Activated CD8-positive, alpha-beta T cell treated with anti-CD3 and anti-CD28 coated beads for 36 hours (primary cell): Measurements from ENCODE around the gene TMEM165. TPM values are rescaled to one million over a fixed set of nuclear protein-coding genes. Genes with fewer than 3 reads are reported as not detected.

Source experiments
- ATAC-seq: fragments of 200-7000 bp; cut with Tn5 transposase; one replicate; pipeline ENCODE4 v1.10.0; 2021; ENCODE audit warnings: mild to moderate bottlenecking, moderate library complexity
- CTCF ChIA-PET: fragments of 350-600 bp; sonication (Branson Sonifier 250); formaldehyde crosslinking; loops from one replicate; lab custom pipeline; 2021; ENCODE audit warnings: antibody characterized with exemption; lab: Charles Lee
- POLR2A ChIA-PET: fragments of 350-600 bp; sonication (Branson Sonifier 250); formaldehyde crosslinking; loops from one replicate; lab custom pipeline; 2021; ENCODE audit warnings: antibody characterized with exemption; lab: Charles Lee
- DNase-seq: peaks from one replicate; pipeline ENCODE4 v3.0.0-alpha.2; 2020
- H3K27ac Mint-ChIP-seq: one replicate; pipeline ENCODE4 v1.8.0; 2021; ENCODE audit warnings: mild to moderate bottlenecking, mixed read lengths
- H3K27me3 Mint-ChIP-seq: one replicate; pipeline ENCODE4 v1.8.0; 2021; ENCODE audit warnings: mixed read lengths
- H3K36me3 Mint-ChIP-seq: one replicate; pipeline ENCODE4 v1.8.0; 2021; ENCODE audit warnings: low read depth, mixed read lengths
- H3K4me1 Mint-ChIP-seq: one replicate; pipeline ENCODE4 v1.8.0; 2021; ENCODE audit warnings: low read depth, mixed read lengths
- H3K4me3 Mint-ChIP-seq: one replicate; pipeline ENCODE4 v1.8.0; 2021; ENCODE audit warnings: mild to moderate bottlenecking, moderate library complexity, mixed read lengths
- H3K9me3 Mint-ChIP-seq: one replicate; pipeline ENCODE4 v1.8.0; 2021; ENCODE audit warnings: mixed read lengths
- intact Hi-C: fragments of 100-400 bp; cut with micrococcal nuclease; formaldehyde crosslinking; loops from one replicate; pipeline ENCODE4 v1.10.0; 2022
- total RNA-seq, 2 experiments: library from RNA; stranded (reverse); gene quantifications; one replicate each; pipeline ENCODE4 v1.2.3, GENCODE V29; 2021
- TF ChIP-seq, protein P1 (sequence below): fragments of 200-600 bp; IDR thresholded peaks from one replicate; pipeline ENCODE4 v1.8.0; 2022; ENCODE audit warnings: antibody characterized with exemption, mild to moderate bottlenecking

The TMEM165 gene
- total RNA-seq, 2 experiments from 2014 or later = 46.6 to 46.9 TPM

DNA sequence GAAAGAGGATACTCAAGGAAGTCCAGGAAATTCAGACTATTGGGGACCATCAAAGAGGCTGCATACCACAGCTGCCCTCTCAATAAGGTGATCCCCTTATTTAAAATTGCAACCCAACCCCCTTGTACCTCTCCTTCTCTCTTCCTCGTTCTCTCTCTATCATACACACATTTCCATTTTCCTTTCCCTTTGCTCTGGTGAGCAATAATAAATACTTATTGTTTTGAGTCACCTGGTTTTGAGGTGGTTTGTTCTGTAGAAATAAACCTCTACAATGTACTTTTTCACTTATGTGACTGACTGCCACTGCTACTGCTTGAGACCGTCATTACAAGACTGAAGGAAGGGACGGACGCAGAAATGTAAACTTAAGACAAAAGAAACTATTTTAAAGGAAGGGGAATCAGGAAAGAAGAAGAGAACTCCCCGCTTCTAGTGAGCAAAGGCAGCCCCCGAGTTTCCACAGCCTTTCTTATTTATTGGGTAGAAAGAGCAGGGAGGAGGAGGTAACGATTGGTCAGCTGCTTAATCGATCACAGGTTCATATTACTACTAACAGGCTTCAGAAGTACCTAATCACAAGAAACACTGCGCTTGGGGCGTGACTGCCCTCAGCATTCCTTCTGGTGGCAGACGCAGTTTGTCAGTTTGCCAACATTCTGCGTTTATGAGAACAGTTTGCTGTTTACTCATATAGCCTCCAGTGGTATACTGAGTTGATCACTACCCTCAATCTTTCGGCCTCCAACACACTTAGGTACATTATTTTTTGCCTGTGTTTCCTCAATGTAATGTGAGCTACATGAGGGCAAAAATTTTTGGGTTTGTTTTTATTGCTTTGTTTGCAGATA is 16.9 kb upstream of the TMEM165 start:
- no peaks in the 10 kb centered on the region for H3K9me3 Mint-ChIP-seq
- H3K27ac Mint-ChIP-seq = no peak overlapping the region
- CTCF ChIA-PET = interaction anchor here (0.9 to 1.0 kb wide), 2 partner anchors 11 to 32 kb away, joined by 4 read pairs; no protein-coding TSS in a partner anchor
- POLR2A ChIA-PET = no interaction called here
- H3K4me3 Mint-ChIP-seq = no peak overlapping the region
- intact Hi-C loops = no loop called here
- no peaks in the 10 kb centered on the region for H3K27me3 Mint-ChIP-seq
- H3K36me3 Mint-ChIP-seq = no peaks in the 10 kb centered on the region
- DNase-seq (no peak), ATAC-seq (no peak)
- peaks cover 1% of the 10 kb centered on the region for H3K4me1 Mint-ChIP-seq
- TF ChIP-seq, protein P1, sequence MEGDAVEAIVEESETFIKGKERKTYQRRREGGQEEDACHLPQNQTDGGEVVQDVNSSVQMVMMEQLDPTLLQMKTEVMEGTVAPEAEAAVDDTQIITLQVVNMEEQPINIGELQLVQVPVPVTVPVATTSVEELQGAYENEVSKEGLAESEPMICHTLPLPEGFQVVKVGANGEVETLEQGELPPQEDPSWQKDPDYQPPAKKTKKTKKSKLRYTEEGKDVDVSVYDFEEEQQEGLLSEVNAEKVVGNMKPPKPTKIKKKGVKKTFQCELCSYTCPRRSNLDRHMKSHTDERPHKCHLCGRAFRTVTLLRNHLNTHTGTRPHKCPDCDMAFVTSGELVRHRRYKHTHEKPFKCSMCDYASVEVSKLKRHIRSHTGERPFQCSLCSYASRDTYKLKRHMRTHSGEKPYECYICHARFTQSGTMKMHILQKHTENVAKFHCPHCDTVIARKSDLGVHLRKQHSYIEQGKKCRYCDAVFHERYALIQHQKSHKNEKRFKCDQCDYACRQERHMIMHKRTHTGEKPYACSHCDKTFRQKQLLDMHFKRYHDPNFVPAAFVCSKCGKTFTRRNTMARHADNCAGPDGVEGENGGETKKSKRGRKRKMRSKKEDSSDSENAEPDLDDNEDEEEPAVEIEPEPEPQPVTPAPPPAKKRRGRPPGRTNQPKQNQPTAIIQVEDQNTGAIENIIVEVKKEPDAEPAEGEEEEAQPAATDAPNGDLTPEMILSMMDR = no peak

DNA sequence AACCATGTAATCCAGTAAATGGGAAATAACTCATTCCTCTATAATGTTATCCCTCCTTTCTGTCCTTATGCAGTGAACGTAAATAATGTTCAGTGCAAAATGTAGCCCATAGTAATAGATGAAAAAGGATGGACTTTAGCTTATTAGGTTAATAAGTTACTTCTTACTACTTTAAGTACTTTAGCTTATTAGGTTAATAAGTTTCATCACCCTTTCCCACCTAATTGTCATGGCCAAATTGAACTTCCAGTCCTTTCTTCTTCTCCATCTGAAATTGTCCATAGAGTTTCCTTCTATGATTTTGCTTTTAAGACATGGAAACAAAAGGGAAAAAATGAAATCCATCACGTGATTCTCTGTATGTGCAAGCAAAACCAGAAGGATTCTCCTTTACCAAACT is 15.2 kb upstream of the TMEM165 start:
- ChIA-PET POLR2A (no interaction called here), CTCF (no interaction called here)
- H3K9me3 Mint-ChIP-seq = no peaks in the 10 kb centered on the region
- no peaks in the 10 kb centered on the region for H3K36me3 Mint-ChIP-seq
- H3K27me3 Mint-ChIP-seq = no peaks in the 10 kb centered on the region
- no peak for DNase-seq
- TF ChIP-seq, protein P1 = no peak
- H3K4me1 Mint-ChIP-seq = peaks cover 7% of the 10 kb centered on the region
- intact Hi-C loops = no loop called here
- no peak overlapping the region for H3K27ac Mint-ChIP-seq
- no peak overlapping the region for H3K4me3 Mint-ChIP-seq
- ATAC-seq = no peak

DNA sequence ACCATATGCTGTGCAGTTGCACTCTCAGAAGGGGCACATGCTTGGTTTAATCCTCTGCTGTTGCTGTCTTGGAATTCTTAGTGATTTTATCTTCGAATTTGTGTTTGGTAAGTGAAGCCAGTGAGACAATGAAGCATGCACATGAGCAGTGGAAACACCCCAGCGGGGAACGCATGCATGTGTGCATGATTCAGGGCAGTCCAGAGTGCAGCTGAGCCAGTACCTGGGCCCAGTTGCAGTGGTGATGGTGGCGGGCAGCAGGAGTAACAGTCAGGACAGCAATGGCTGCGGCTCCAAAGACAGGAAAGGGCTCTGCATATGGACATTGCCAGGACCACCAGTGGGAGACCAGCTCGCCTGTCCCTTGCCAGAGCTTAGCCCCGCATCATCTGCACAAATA is 14.3 kb upstream of the TMEM165 start:
- no peak overlapping the region for H3K4me3 Mint-ChIP-seq
- H3K27ac Mint-ChIP-seq = no peak overlapping the region
- POLR2A ChIA-PET = no interaction called here
- DNase-seq (no peak), ATAC-seq (no peak)
- H3K27me3 Mint-ChIP-seq = no peaks in the 10 kb centered on the region
- no peaks in the 10 kb centered on the region for H3K36me3 Mint-ChIP-seq
- no peaks in the 10 kb centered on the region for H3K9me3 Mint-ChIP-seq
- peaks cover 13% of the 10 kb centered on the region for H3K4me1 Mint-ChIP-seq
- intact Hi-C loops = no loop called here
- TF ChIP-seq, protein P1 = no peak
- CTCF ChIA-PET = no interaction called here

DNA sequence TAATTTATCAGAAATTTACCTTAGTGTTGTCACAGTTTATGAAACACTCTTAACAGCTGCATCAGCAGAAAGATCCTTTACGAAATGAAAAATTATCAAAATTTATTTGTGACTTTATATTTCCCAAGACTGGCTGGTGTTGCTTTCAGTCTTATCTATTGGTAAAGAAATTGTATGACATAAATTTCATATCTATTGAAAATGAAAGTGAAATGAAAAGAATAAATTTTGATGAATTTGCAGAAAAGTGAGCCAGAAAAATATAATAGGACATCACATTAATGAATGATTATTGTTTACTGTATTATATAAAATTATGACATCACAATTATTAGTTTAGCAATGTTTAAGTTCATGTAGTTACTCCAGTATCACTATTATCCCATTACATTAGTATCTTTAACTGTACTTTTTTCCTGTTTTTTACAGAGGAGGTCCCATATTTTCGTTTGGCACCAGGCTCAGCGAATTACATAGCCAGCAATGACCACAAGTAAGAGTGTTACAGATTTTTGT is 13.2 kb upstream of the TMEM165 start:
- intact Hi-C loops = no loop called here
- ChIA-PET POLR2A (no interaction called here), CTCF (no interaction called here)
- Mint-ChIP-seq H3K27me3 (no peaks in the 10 kb centered on the region), H3K9me3 (no peaks in the 10 kb centered on the region), H3K4me1 (peaks cover 21% of the 10 kb centered on the region), H3K27ac (no peak overlapping the region), H3K36me3 (no peaks in the 10 kb centered on the region), H3K4me3 (no peak overlapping the region)
- ATAC-seq (no peak), DNase-seq (no peak)
- TF ChIP-seq, protein P1 = no peak

DNA sequence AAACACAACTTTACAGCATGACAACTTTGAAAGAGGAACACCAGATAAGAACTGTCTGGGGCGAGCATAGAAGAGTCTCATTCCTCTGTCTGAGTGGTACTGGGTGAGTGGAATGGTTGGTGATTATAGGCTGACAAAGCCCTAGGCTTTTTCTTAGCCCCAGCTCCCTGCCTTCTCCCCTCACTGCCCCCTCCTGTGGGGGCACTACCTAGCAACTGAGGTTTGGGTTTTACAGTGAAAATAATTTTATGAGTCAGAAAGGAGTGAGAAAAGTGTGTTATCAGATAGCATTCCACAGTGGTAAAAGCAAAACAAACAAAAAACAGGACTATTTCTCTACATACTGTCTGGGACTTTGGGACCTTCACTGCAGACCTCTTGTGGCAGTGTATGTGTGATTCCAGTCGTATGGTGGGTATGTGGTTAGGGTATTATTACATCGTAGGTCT is 10.5 kb upstream of the TMEM165 start:
- CTCF ChIA-PET = interaction anchor here (1.0 to 1.1 kb wide), 2 partner anchors 10 to 72 kb away, joined by 3 read pairs; partner anchors contain the start of gene TMEM165
- POLR2A ChIA-PET = interaction anchor here (1.2 kb wide), 1 partner anchor 30 kb away, joined by 3 read pairs; no protein-coding TSS in a partner anchor
- Mint-ChIP-seq H3K9me3 (no peaks in the 10 kb centered on the region), H3K4me1 (peaks cover 26% of the 10 kb centered on the region), H3K36me3 (no peaks in the 10 kb centered on the region), H3K4me3 (no peak overlapping the region), H3K27ac (no peak overlapping the region), H3K27me3 (peaks cover 2% of the 10 kb centered on the region)
- DNase-seq (no peak), ATAC-seq (peak; percentile 64)
- intact Hi-C loops = no loop called here
- TF ChIP-seq, protein P1 = no peak
